ENCODE data around the gene PDSS1.

PDSS1 gene

GRCh38 chr10:26699631-26700030 lies 2.1 kb downstream of the PDSS1 start:
- DNase-seq = no peak

GRCh38 chr10:26700884-26701630 lies 3.6 kb downstream of the PDSS1 start:
- DNase-seq = no peak

GRCh38 chr10:26703096-26703495 lies 5.6 kb downstream of the PDSS1 start:
- no peak for DNase-seq

GRCh38 chr10:26703974-26704373 lies 6.5 kb downstream of the PDSS1 start:
- no peak for DNase-seq

- no peak for DNase-seq
These were observed 8.7 kb downstream of the PDSS1 start for GRCh38 chr10:26706206-26706605.

- DNase-seq = no peak
These were observed 9.4 kb downstream of the PDSS1 start for GRCh38 chr10:26706936-26707335.

- no peak for DNase-seq
These were observed 13.8 kb downstream of the PDSS1 start for GRCh38 chr10:26711324-26711723.

GRCh38 chr10:26714415-26715136 lies 17.1 kb downstream of the PDSS1 start:
- no peak for DNase-seq

GRCh38 chr10:26715137-26715487 lies 17.6 kb downstream of the PDSS1 start:
- no peak for DNase-seq

- DNase-seq = no peak
These were observed 20.0 kb downstream of the PDSS1 start for GRCh38 chr10:26717476-26717875.

- no peak for DNase-seq
These were observed 24.1 kb downstream of the PDSS1 start for GRCh38 chr10:26721561-26721960.

- DNase-seq = no peak
These were observed 25.5 kb downstream of the PDSS1 start for GRCh38 chr10:26723016-26723415.

- no peak for DNase-seq
These were observed 28.6 kb downstream of the PDSS1 start for GRCh38 chr10:26725837-26726727.

- DNase-seq = no peak
These were observed 29.5 kb downstream of the PDSS1 start for GRCh38 chr10:26727005-26727404.

- DNase-seq = no peak
These were observed 31.5 kb downstream of the PDSS1 start for GRCh38 chr10:26728957-26729356.

- no peak for DNase-seq
These were observed 31.9 kb downstream of the PDSS1 start for GRCh38 chr10:26729395-26729794.

- DNase-seq = no peak
These were observed 33.1 kb downstream of the PDSS1 start for GRCh38 chr10:26730552-26730951.

- DNase-seq = no peak
These were observed 36.5 kb downstream of the PDSS1 start for GRCh38 chr10:26733750-26734568.

GRCh38 chr10:26735435-26735834 lies 37.9 kb downstream of the PDSS1 start:
- no peak for DNase-seq

- DNase-seq = no peak
These were observed 40.2 kb downstream of the PDSS1 start for GRCh38 chr10:26737730-26738129.

GRCh38 chr10:26738301-26738911 lies 40.9 kb downstream of the PDSS1 start:
- no peak for DNase-seq

- DNase-seq = no peak
These were observed 41.6 kb downstream of the PDSS1 start for GRCh38 chr10:26739071-26739631.

Measured in activated gamma-delta T cell (primary cell).